ENCODE results near the gene GSK3A.

Gene GSK3A

GRCh38 chr19:42281146-42281826 is 38.9 kb upstream of the GSK3A start:
- Histone ChIP-seq H2BK15ac (ENCODE audit: low read length) (peak overlapping the region; percentile 74), H3K79me1 (ENCODE audit: low read depth, low read length) (peaks cover 26% of the 10 kb centered on the region), H3K9me3 (replicated peaks in 1 of 2; ENCODE audit: control insufficient read depth in 2 of 2, insufficient read depth in 1 of 2, low read depth in 1 of 2, low read length in 2 of 2) (peaks cover 0 to 2% of the 10 kb centered on the region in 2 donors), H3K18ac (ENCODE audit: low read length) (peak overlapping the region; percentile 97), H4K91ac (ENCODE audit: low read depth, low read length, poor library complexity) (peak overlapping the region; percentile 87), H3K36me3 (replicated peaks in 1 of 2; ENCODE audit: control insufficient read depth in 2 of 2, insufficient read depth in 2 of 2, low read length in 2 of 2) (peaks cover 4 to 11% of the 10 kb centered on the region in 2 donors), H3K4me3 (ENCODE audit: low read length in 2 of 2) (peak overlapping the region; percentile 68 to 71), H3K4me2 (ENCODE audit: insufficient read depth, low read length, poor library complexity, severe bottlenecking) (peak overlapping the region; percentile 95), H3K9ac (ENCODE audit: low read depth, low read length, poor library complexity) (peak overlapping the region; percentile 82), H2AFZ (ENCODE audit: low read length) (peak overlapping the region; percentile 60), H3K27ac (replicated peaks; ENCODE audit: low read length) (peak overlapping the region; percentile 80), H2AK5ac (ENCODE audit: low read depth, low read length) (peak overlapping the region; percentile 97), H2BK12ac (ENCODE audit: low read length) (peak overlapping the region; percentile 92), H3K4me1 (ENCODE audit: control insufficient read depth in 2 of 2, insufficient read depth in 1 of 2, low read depth in 1 of 2, low read length in 2 of 2) (peaks cover 42% of the 10 kb centered on the region in 2 donors), H2BK5ac (ENCODE audit: low read length) (peak overlapping the region; percentile 98), H3K23ac (ENCODE audit: low read depth, low read length, poor library complexity) (no peak overlapping the region), H3K14ac (ENCODE audit: low read length) (peak overlapping the region; percentile 90), H4K8ac (ENCODE audit: low read depth, low read length) (peak overlapping the region; percentile 75), H2BK120ac (ENCODE audit: low read depth, low read length) (peak overlapping the region; percentile 12), H3K27me3 (ENCODE audit: control insufficient read depth in 3 of 3, insufficient read depth in 3 of 3, low read depth in 1 of 3, low read length in 3 of 3) (peaks cover 0 to 2% (median 0%) of the 10 kb centered on the region in 3 experiments), H3K4ac (ENCODE audit: low read length) (peak overlapping the region; percentile 99)
- no CpG with 5 or more reads among the region's 25 CpGs for WGBS, 2 donors (ENCODE audit: extremely low coverage in 2 of 2, insufficient read length in 2 of 2, insufficient replicate concordance in 1 of 2)
- DNase-seq (ENCODE audit: low spot score): peak; percentile 31

DNA sequence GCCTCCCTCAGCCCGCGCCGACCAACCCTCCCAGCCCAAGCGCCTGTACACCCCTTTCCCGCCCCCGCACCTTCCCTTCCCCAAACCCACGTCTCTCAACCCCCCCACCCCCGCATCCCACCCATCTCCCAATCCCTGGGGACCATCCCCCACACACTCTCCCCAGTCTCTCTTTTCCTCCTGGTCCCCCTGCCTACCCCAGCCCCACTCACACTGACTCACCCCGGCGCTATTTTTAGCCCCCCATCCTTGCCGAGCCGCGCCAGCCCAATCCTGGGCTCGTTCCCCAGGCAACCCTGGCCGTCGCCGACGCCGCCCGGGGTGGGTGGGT is 38.4 kb upstream of the GSK3A start:
- Histone ChIP-seq H2AK5ac (ENCODE audit: low read depth, low read length) (peak overlapping the region; percentile 97), H3K4ac (ENCODE audit: low read length) (no peak overlapping the region), H3K27ac (replicated peaks; ENCODE audit: low read length) (peak overlapping the region; percentile 80), H3K4me2 (ENCODE audit: insufficient read depth, low read length, poor library complexity, severe bottlenecking) (peak overlapping the region; percentile 95), H3K23ac (ENCODE audit: low read depth, low read length, poor library complexity) (no peak overlapping the region), H3K18ac (ENCODE audit: low read length) (peak overlapping the region; percentile 97), H3K4me1 (ENCODE audit: control insufficient read depth in 2 of 2, insufficient read depth in 1 of 2, low read depth in 1 of 2, low read length in 2 of 2) (peaks cover 37 to 39% of the 10 kb centered on the region in 2 donors), H2BK15ac (ENCODE audit: low read length) (peak overlapping the region; percentile 74), H3K4me3 (ENCODE audit: low read length in 2 of 2) (peak overlapping the region; percentile 71 to 91), H3K79me1 (ENCODE audit: low read depth, low read length) (peaks cover 22% of the 10 kb centered on the region), H3K9ac (ENCODE audit: low read depth, low read length, poor library complexity) (peak overlapping the region; percentile 89), H4K8ac (ENCODE audit: low read depth, low read length) (no peak overlapping the region), H3K14ac (ENCODE audit: low read length) (no peak overlapping the region), H3K36me3 (replicated peaks in 1 of 2; ENCODE audit: control insufficient read depth in 2 of 2, insufficient read depth in 2 of 2, low read length in 2 of 2) (peaks cover 0 to 11% of the 10 kb centered on the region in 2 donors), H3K9me3 (replicated peaks in 1 of 2; ENCODE audit: control insufficient read depth in 2 of 2, insufficient read depth in 1 of 2, low read depth in 1 of 2, low read length in 2 of 2) (no peaks in the 10 kb centered on the region), H2BK120ac (ENCODE audit: low read depth, low read length) (peak overlapping the region; percentile 12), H3K27me3 (ENCODE audit: control insufficient read depth in 3 of 3, insufficient read depth in 3 of 3, low read depth in 1 of 3, low read length in 3 of 3) (no peaks in the 10 kb centered on the region), H2BK5ac (ENCODE audit: low read length) (peak overlapping the region; percentile 98), H2AFZ (ENCODE audit: low read length) (peak overlapping the region; percentile 90), H4K91ac (ENCODE audit: low read depth, low read length, poor library complexity) (no peak overlapping the region), H2BK12ac (ENCODE audit: low read length) (no peak overlapping the region)
- WGBS, 2 donors (ENCODE audit: extremely low coverage in 2 of 2, insufficient read length in 2 of 2, insufficient replicate concordance in 1 of 2): no CpG with 5 or more reads among the region's 20 CpGs
- DNase-seq (ENCODE audit: low spot score): no peak

- Histone ChIP-seq H3K4me2 (ENCODE audit: insufficient read depth, low read length, poor library complexity, severe bottlenecking) (peak overlapping the region; percentile 95), H3K23ac (ENCODE audit: low read depth, low read length, poor library complexity) (peak overlapping the region; percentile 52), H3K14ac (ENCODE audit: low read length) (no peak overlapping the region), H2AFZ (ENCODE audit: low read length) (peak overlapping the region; percentile 90), H2BK5ac (ENCODE audit: low read length) (peak overlapping the region; percentile 98), H2BK12ac (ENCODE audit: low read length) (no peak overlapping the region), H2AK5ac (ENCODE audit: low read depth, low read length) (peak overlapping the region; percentile 48), H3K4ac (ENCODE audit: low read length) (no peak overlapping the region), H3K18ac (ENCODE audit: low read length) (peak overlapping the region; percentile 96), H3K9ac (ENCODE audit: low read depth, low read length, poor library complexity) (peak overlapping the region; percentile 89), H4K8ac (ENCODE audit: low read depth, low read length) (no peak overlapping the region), H3K4me3 (ENCODE audit: low read length in 2 of 2) (peak overlapping the region; percentile 71 to 91), H2BK15ac (ENCODE audit: low read length) (peak overlapping the region; percentile 91), H3K79me1 (ENCODE audit: low read depth, low read length) (peaks cover 19% of the 10 kb centered on the region), H3K36me3 (replicated peaks in 1 of 2; ENCODE audit: control insufficient read depth in 2 of 2, insufficient read depth in 2 of 2, low read length in 2 of 2) (peaks cover 2 to 10% of the 10 kb centered on the region in 2 donors), H3K27me3 (ENCODE audit: control insufficient read depth in 3 of 3, insufficient read depth in 3 of 3, low read depth in 1 of 3, low read length in 3 of 3) (no peaks in the 10 kb centered on the region), H3K4me1 (ENCODE audit: control insufficient read depth in 2 of 2, insufficient read depth in 1 of 2, low read depth in 1 of 2, low read length in 2 of 2) (peaks cover 31 to 33% of the 10 kb centered on the region in 2 donors), H3K27ac (replicated peaks; ENCODE audit: low read length) (peak overlapping the region; percentile 80), H4K91ac (ENCODE audit: low read depth, low read length, poor library complexity) (no peak overlapping the region), H2BK120ac (ENCODE audit: low read depth, low read length) (no peak overlapping the region), H3K9me3 (replicated peaks in 1 of 2; ENCODE audit: control insufficient read depth in 2 of 2, insufficient read depth in 1 of 2, low read depth in 1 of 2, low read length in 2 of 2) (no peaks in the 10 kb centered on the region)
- peak; percentile 82 for DNase-seq (ENCODE audit: low spot score)
- WGBS, 2 donors (ENCODE audit: extremely low coverage in 2 of 2, insufficient read length in 2 of 2, insufficient replicate concordance in 1 of 2): no CpG with 5 or more reads among the region's 89 CpGs
These were observed 37.8 kb upstream of the GSK3A start for GRCh38 chr19:42279902-42280814.

All from neuronal stem cell (in vitro differentiated cells).